ENCODE results near the gene DNAH17. TPM values are rescaled to one million over a fixed set of nuclear protein-coding genes. Genes with fewer than 3 reads are reported as not detected.

The DNAH17 gene
- polyA plus RNA-seq (2012; rRNA removed): not detected in 2 replicates
- under 0.01 TPM in 1 of 2 replicates, not detected in the other for polyA plus RNA-seq (2012; cell fraction: cytosol; rRNA removed)
- polyA plus RNA-seq (2012; cell fraction: nucleus; rRNA removed): not detected in 2 replicates

DNA sequence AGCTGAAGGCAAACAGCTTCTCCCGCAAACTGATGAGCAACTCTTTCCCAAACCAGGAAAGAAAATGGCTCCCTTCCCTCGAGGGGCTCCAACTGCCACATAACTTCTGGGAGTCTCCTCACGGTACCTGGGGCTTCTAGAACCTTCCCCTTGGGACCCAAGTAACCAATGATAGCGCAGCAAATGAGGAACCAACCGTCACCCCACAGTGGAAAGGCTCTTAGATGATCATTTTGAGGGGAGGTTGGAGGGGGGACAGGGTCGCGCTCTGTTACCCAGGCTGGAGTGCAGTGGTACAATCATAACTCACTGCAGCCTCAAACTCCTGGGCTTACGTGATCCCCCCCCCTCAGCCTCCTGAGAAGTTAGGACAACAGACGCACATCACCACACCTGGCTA is at the start of gene DNAH17:
DNAH17 (minus strand) TSS at position 101 of the 400 bp plus-strand sequence. CDS start 2,339 bp downstream, outside the sequence.
- POLR2A ChIA-PET: no interaction called here
- H3K9me2 ChIP-seq: no peaks in the 10 kb centered on the region
- no peaks in the 10 kb centered on the region for H3K9me3 ChIP-seq
- no peak within 1 kb of the TSS for H3K27ac ChIP-seq (ENCODE audit: low read depth in 2 of 2, low read length in 1 of 2)
- H3K36me3 ChIP-seq (replicated peaks in 1 of 2; ENCODE audit: control insufficient read depth in 1 of 2, insufficient read depth in 2 of 2, low read length in 1 of 2): no peaks in the 10 kb centered on the region
- DNase-seq: no peak
- no peak within 1 kb of the TSS for H2AFZ ChIP-seq (ENCODE audit: low read depth)
- no peaks in the 10 kb centered on the region for H3K4me1 ChIP-seq (ENCODE audit: control insufficient read depth in 1 of 2, insufficient read depth in 2 of 2, low read depth in 1 of 2, low read length in 1 of 2)
- no peak within 1 kb of the TSS for H3K4me2 ChIP-seq
- CTCF ChIA-PET: no interaction called here
- no peaks in the 10 kb centered on the region for H3K79me2 ChIP-seq (ENCODE audit: insufficient read depth)
- TF ChIP-seq EP300 (IDR thresholded peaks at IDR 0.05; ENCODE audit: borderline replicate concordance in 1 of 2, low read depth in 1 of 2, low read length in 1 of 2): no peak
- TF ChIP-seq, protein P1, sequence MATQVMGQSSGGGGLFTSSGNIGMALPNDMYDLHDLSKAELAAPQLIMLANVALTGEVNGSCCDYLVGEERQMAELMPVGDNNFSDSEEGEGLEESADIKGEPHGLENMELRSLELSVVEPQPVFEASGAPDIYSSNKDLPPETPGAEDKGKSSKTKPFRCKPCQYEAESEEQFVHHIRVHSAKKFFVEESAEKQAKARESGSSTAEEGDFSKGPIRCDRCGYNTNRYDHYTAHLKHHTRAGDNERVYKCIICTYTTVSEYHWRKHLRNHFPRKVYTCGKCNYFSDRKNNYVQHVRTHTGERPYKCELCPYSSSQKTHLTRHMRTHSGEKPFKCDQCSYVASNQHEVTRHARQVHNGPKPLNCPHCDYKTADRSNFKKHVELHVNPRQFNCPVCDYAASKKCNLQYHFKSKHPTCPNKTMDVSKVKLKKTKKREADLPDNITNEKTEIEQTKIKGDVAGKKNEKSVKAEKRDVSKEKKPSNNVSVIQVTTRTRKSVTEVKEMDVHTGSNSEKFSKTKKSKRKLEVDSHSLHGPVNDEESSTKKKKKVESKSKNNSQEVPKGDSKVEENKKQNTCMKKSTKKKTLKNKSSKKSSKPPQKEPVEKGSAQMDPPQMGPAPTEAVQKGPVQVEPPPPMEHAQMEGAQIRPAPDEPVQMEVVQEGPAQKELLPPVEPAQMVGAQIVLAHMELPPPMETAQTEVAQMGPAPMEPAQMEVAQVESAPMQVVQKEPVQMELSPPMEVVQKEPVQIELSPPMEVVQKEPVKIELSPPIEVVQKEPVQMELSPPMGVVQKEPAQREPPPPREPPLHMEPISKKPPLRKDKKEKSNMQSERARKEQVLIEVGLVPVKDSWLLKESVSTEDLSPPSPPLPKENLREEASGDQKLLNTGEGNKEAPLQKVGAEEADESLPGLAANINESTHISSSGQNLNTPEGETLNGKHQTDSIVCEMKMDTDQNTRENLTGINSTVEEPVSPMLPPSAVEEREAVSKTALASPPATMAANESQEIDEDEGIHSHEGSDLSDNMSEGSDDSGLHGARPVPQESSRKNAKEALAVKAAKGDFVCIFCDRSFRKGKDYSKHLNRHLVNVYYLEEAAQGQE (IDR thresholded peaks at IDR 0.05; ENCODE audit: low read depth, low read length): no peak
- H3F3A ChIP-seq (replicated peaks; ENCODE audit: insufficient read depth): no peaks in the 10 kb centered on the region
- H3K27me3 ChIP-seq (ENCODE audit: insufficient read depth): no peaks in the 10 kb centered on the region
- no peaks in the 10 kb centered on the region for H4K20me1 ChIP-seq (ENCODE audit: insufficient read depth)
- H3K9ac ChIP-seq: no peak within 1 kb of the TSS
- WGBS (ENCODE audit: low lambda C conversion rate): 76% methylated on average over 9 of the region's 9 CpGs
- no peak within 1 kb of the TSS for H3K4me3 ChIP-seq (ENCODE audit: low read depth in 2 of 2, low read length in 1 of 2)

DNA sequence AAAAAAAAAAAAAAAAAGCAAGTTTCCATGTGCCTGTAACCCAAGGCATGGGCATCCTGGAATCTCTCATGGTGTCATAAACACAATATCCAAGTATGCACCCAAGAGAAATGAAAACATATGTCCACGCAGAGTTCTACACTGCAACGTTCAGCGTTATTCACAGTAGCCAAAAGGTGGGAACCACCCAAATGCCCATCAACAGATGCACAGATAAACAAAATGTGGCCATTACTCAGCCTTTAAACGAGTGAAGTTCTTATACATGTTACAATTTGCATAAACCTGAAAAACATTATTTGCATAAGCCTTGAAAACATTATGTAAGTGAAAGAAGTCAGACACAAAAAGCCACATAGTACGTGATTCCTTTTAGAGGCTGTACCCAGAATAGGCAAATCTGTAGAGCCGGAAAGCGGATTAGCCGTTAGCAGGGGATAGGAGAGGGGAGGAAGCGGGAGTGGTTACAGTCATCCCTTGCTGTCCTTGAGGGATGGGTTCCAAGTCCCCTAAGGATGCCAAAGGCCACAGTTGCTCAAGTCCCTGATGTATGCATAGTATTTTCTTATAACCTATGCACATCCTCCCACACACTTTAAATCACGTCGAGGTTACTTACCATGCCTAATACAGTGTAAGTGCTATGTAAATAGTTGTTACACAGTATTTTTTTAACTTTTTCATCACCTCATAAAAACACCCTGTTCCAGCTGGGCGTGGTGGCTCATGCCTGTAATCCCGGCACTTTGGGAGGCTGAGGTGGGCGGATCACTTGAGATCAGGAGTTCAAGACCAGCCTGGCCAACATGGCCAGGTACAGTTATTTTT is 47.3 kb upstream of the DNAH17 start:
- H3K4me3 ChIP-seq (ENCODE audit: low read depth in 2 of 2, low read length in 1 of 2): no peak overlapping the region
- POLR2A ChIA-PET: no interaction called here
- no peaks in the 10 kb centered on the region for H3F3A ChIP-seq (replicated peaks; ENCODE audit: insufficient read depth)
- no peaks in the 10 kb centered on the region for H3K9me2 ChIP-seq
- H3K36me3 ChIP-seq (replicated peaks in 1 of 2; ENCODE audit: control insufficient read depth in 1 of 2, insufficient read depth in 2 of 2, low read length in 1 of 2): no peaks in the 10 kb centered on the region
- no peak overlapping the region for H2AFZ ChIP-seq (ENCODE audit: low read depth)
- no peak overlapping the region for H3K27ac ChIP-seq (ENCODE audit: low read depth in 2 of 2, low read length in 1 of 2)
- CTCF ChIA-PET: interaction anchor here (1.7 kb wide), 1 partner anchor 7 kb away, joined by 6 read pairs; no protein-coding TSS in a partner anchor
- H3K9me3 ChIP-seq: no peaks in the 10 kb centered on the region
- no peaks in the 10 kb centered on the region for H3K4me1 ChIP-seq (ENCODE audit: control insufficient read depth in 1 of 2, insufficient read depth in 2 of 2, low read depth in 1 of 2, low read length in 1 of 2)
- 89% methylated on average over 14 of the region's 14 CpGs for WGBS (ENCODE audit: low lambda C conversion rate)
- no peak overlapping the region for H3K4me2 ChIP-seq
- H3K27me3 ChIP-seq (ENCODE audit: insufficient read depth): 0 out of 2 replicates have a peak, but pooled peaks cover 3% of the 10 kb centered on the region
- H4K20me1 ChIP-seq (ENCODE audit: insufficient read depth): no peaks in the 10 kb centered on the region
- no peaks in the 10 kb centered on the region for H3K79me2 ChIP-seq (ENCODE audit: insufficient read depth)
- no peak for DNase-seq
- H3K9ac ChIP-seq: no peak overlapping the region
- TF ChIP-seq ELF1 (IDR thresholded peaks at IDR 0.05): no peak
- no peak for TF ChIP-seq RCOR1 (IDR thresholded peaks at IDR 0.05; ENCODE audit: low read length)
- no peak for TF ChIP-seq NRF1 (IDR thresholded peaks at IDR 0.05; ENCODE audit: low read depth, low read length)
- TF ChIP-seq IRF3 (IDR thresholded peaks at IDR 0.05; ENCODE audit: low read depth, low read length): no peak
- TF ChIP-seq GATA2 (CRISPR knock-in tag; IDR thresholded peaks at IDR 0.05): no peak
- TF ChIP-seq CHD2 (IDR thresholded peaks at IDR 0.05; ENCODE audit: low read length, partially characterized antibody): no peak
- no peak for TF ChIP-seq MEF2A (IDR thresholded peaks at IDR 0.05; ENCODE audit: borderline replicate concordance, low read depth)
- no peak for TF ChIP-seq FOXM1 (IDR thresholded peaks at IDR 0.05; ENCODE audit: low read depth)
- TF ChIP-seq FOXJ3 (CRISPR knock-in tag; IDR thresholded peaks at IDR 0.05): no peak
- TF ChIP-seq TAF1 (IDR thresholded peaks at IDR 0.05; ENCODE audit: borderline replicate concordance, low read depth, low read length): no peak
- TF ChIP-seq PBX3 (IDR thresholded peaks at IDR 0.05): no peak
- no peak for TF ChIP-seq RFX5 (IDR thresholded peaks at IDR 0.05; ENCODE audit: low read length)
- no peak for TF ChIP-seq USF2 (IDR thresholded peaks at IDR 0.05; ENCODE audit: borderline replicate concordance, low read depth, low read length)
- TF ChIP-seq, protein P2, sequence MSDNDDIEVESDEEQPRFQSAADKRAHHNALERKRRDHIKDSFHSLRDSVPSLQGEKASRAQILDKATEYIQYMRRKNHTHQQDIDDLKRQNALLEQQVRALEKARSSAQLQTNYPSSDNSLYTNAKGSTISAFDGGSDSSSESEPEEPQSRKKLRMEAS (IDR thresholded peaks at IDR 0.05; ENCODE audit: low read depth): no peak
- no peak for TF ChIP-seq NFIC (IDR thresholded peaks at IDR 0.05; ENCODE audit: borderline replicate concordance)
- TF ChIP-seq RXRA (IDR thresholded peaks at IDR 0.05; ENCODE audit: borderline replicate concordance, low read depth): no peak

Measured in SK-N-SH (cell line).